GM23338 (cell line): ENCODE results near the gene MIX23.

Experiments used
- CREB1 ChIP-seq: fragments of 250-450 bp; sonication (Bioruptor Pico); IDR thresholded peaks from 2 replicates; pipeline ENCODE4 v1.5.0; 2020; ENCODE audit warnings: low read depth, mild to moderate bottlenecking, moderate library complexity
- CTCF ChIP-seq, 2 experiments: fragments of 200-600 bp in 1 of 2; sonication (generic) in 1 of 2; conservative IDR thresholded peaks; 2 replicates each; pipeline versions ENCODE4 v1.5.1 to v1.6.1; 2016 to 2017; ENCODE audit warnings: antibody characterized with exemption in 2 of 2, low read depth in 2 of 2, mild to moderate bottlenecking in 2 of 2, moderate library complexity in 1 of 2
- ETS1 ChIP-seq: IDR thresholded peaks from 2 replicates; pipeline ENCODE4 v1.6.1; 2016; ENCODE audit warnings: antibody characterized with exemption
- EZH2 ChIP-seq: fragments of 200-600 bp; sonication (generic); IDR thresholded peaks from one replicate; pipeline ENCODE4 v1.8.0; 2017; ENCODE audit warnings: antibody characterized with exemption, mild to moderate bottlenecking, low read depth; ENCODE audit not compliant: unreplicated experiment
- EZH2phosphoT487 ChIP-seq: fragments of 200-600 bp; sonication (generic); IDR thresholded peaks from one replicate; pipeline ENCODE4 v1.8.1; 2018; ENCODE audit warnings: antibody characterized with exemption; ENCODE audit not compliant: unreplicated experiment
- JUNB ChIP-seq: IDR thresholded peaks from one replicate; pipeline ENCODE4 v1.6.1; 2016; ENCODE audit warnings: antibody characterized with exemption; ENCODE audit not compliant: unreplicated experiment
- NANOG ChIP-seq: IDR thresholded peaks from 2 replicates; pipeline ENCODE4 v1.6.1; 2016; ENCODE audit warnings: antibody characterized with exemption, borderline replicate concordance
- POLR2AphosphoS5 ChIP-seq: IDR thresholded peaks from 2 replicates; pipeline ENCODE4 v1.6.1; 2016; ENCODE audit warnings: antibody characterized with exemption, low read depth
- STAT1 ChIP-seq: IDR thresholded peaks from one replicate; pipeline ENCODE4 v1.6.1; 2016; ENCODE audit warnings: antibody characterized with exemption; ENCODE audit not compliant: unreplicated experiment
- ZNF114 ChIP-seq: fragments of 250-450 bp; sonication (Bioruptor Pico); IDR thresholded peaks from 2 replicates; pipeline ENCODE4 v1.5.0; 2020; ENCODE audit warnings: mild to moderate bottlenecking, moderate library complexity
- ZNF331 ChIP-seq: fragments of 250-450 bp; sonication (Bioruptor Pico); IDR thresholded peaks from 2 replicates; pipeline ENCODE4 v1.5.0; 2020; ENCODE audit warnings: low read depth, mild to moderate bottlenecking, moderate library complexity
- ZNF462 ChIP-seq: fragments of 250-450 bp; sonication (Bioruptor Pico); IDR thresholded peaks from 2 replicates; pipeline ENCODE4 v1.5.0; 2020; ENCODE audit warnings: mild to moderate bottlenecking, moderate library complexity
- TF ChIP-seq, protein P1 (sequence below): IDR thresholded peaks from one replicate; pipeline ENCODE4 v1.6.1; 2018; ENCODE audit warnings: antibody characterized with exemption; ENCODE audit not compliant: unreplicated experiment

DNA sequence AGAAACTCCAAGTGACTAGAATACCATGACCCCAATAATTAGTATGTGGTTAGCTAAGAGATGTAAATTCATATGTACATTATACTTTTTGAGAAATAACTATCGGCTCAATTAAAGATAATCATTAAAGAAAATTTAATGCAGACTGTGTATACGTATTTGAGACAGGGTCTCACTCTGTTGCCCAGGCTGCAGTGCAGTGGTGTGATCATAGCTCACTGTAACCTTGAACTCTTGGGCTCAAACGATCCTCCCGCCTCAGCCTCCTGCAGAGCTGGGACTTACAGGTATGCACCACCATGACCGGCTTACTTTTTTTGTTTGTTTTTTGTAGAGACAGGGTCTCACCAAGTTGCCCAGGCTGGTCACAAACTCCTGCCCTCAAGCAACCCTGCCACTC is 66.7 kb downstream of the MIX23 start:
- TF ChIP-seq CTCF (conservative IDR thresholded peaks at IDR 0.05; ENCODE audit: low read depth in 2 of 2) (no peak), POLR2AphosphoS5 (no peak), EZH2phosphoT487 (no peak), CREB1 (CRISPR knock-in tag) (no peak), EZH2 (no peak), JUNB (no peak), ETS1 (no peak), ZNF114 (CRISPR knock-in tag) (no peak), NANOG (no peak), ZNF331 (CRISPR knock-in tag) (no peak), STAT1 (no peak), ZNF462 (no peak)
- TF ChIP-seq, protein P1, sequence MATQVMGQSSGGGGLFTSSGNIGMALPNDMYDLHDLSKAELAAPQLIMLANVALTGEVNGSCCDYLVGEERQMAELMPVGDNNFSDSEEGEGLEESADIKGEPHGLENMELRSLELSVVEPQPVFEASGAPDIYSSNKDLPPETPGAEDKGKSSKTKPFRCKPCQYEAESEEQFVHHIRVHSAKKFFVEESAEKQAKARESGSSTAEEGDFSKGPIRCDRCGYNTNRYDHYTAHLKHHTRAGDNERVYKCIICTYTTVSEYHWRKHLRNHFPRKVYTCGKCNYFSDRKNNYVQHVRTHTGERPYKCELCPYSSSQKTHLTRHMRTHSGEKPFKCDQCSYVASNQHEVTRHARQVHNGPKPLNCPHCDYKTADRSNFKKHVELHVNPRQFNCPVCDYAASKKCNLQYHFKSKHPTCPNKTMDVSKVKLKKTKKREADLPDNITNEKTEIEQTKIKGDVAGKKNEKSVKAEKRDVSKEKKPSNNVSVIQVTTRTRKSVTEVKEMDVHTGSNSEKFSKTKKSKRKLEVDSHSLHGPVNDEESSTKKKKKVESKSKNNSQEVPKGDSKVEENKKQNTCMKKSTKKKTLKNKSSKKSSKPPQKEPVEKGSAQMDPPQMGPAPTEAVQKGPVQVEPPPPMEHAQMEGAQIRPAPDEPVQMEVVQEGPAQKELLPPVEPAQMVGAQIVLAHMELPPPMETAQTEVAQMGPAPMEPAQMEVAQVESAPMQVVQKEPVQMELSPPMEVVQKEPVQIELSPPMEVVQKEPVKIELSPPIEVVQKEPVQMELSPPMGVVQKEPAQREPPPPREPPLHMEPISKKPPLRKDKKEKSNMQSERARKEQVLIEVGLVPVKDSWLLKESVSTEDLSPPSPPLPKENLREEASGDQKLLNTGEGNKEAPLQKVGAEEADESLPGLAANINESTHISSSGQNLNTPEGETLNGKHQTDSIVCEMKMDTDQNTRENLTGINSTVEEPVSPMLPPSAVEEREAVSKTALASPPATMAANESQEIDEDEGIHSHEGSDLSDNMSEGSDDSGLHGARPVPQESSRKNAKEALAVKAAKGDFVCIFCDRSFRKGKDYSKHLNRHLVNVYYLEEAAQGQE: no peak
